K562 (cell line): Measurements from ENCODE around the gene EFCAB12. TPM values are rescaled to one million over a fixed set of nuclear protein-coding genes. Genes with fewer than 3 reads are reported as not detected.

ENCODE experiments used
- ATF1 ChIP-seq, 2 experiments: fragments of 450-650 bp in 1 of 2; IDR thresholded peaks; 2 replicates each; pipeline ENCODE4 v1.6.1; 2016; ENCODE audit warnings: missing compliant biosample characterization in 1 of 2, missing genetic modification characterization in 1 of 2
- E2F4 ChIP-seq: sonication (generic); formaldehyde crosslinking; IDR thresholded peaks from 2 replicates; pipeline ENCODE4 v1.8.0; 2022; ENCODE audit warnings: mild to moderate bottlenecking, low read depth, missing genetic modification reagents
- HIVEP1 ChIP-seq: fragments of 250-450 bp; sonication (Bioruptor Pico); IDR thresholded peaks from 2 replicates; pipeline ENCODE4 v1.4.0; 2020; ENCODE audit warnings: mild to moderate bottlenecking
- HMBOX1 ChIP-seq: sonication (generic); IDR thresholded peaks from 2 replicates; pipeline ENCODE4 v1.6.1; 2016
- LARP7 ChIP-seq: fragments of 450-650 bp; IDR thresholded peaks from 2 replicates; pipeline ENCODE4 v1.6.1; 2016
- PCBP1 ChIP-seq: fragments of 200-400 bp; formaldehyde crosslinking; IDR thresholded peaks from 2 replicates; pipeline ENCODE4 v1.6.1; 2018; ENCODE audit warnings: mild to moderate bottlenecking, low read depth, low read length; ENCODE audit not compliant: poor library complexity, severe bottlenecking
- PRDM10 ChIP-seq: fragments of 450-650 bp; IDR thresholded peaks from 2 replicates; pipeline ENCODE4 v1.6.1; 2018; ENCODE audit not compliant: partially characterized antibody
- PURB ChIP-seq: sonication (generic); formaldehyde crosslinking; IDR thresholded peaks from 2 replicates; pipeline ENCODE4 v1.9.0; 2021; ENCODE audit warnings: low read depth, mild to moderate bottlenecking, missing genetic modification reagents
- RBFOX2 ChIP-seq: fragments of 200-400 bp; formaldehyde crosslinking; IDR thresholded peaks from 2 replicates; pipeline ENCODE4 v1.6.1; 2017; ENCODE audit warnings: low read depth, mild to moderate bottlenecking, low read length, moderate library complexity
- SP2 ChIP-seq: IDR thresholded peaks from 2 replicates; pipeline ENCODE4 v1.6.1; 2011; ENCODE audit warnings: mild to moderate bottlenecking, low read depth, low read length, moderate library complexity; ENCODE audit not compliant: poor library complexity, severe bottlenecking; ENCODE audit errors: extremely low read depth
- ZNF785 ChIP-seq: fragments of 250-450 bp; sonication (Bioruptor Pico); IDR thresholded peaks from 2 replicates; pipeline ENCODE4 v1.4.0; 2020; ENCODE audit warnings: mild to moderate bottlenecking
- polyA plus RNA-seq, 8 experiments: library from polyadenylated mRNA; depleted of rRNA in 4 of 8; stranded (reverse) in 5 of 8; unstranded in 3 of 8; fragments of >200 nt; fragmentation: Nextera tagmentation in 2 of 8; fragmentation: Illumina TruSeq in 1 of 8; extraction: Ambion mirVana in 2 of 8; extraction: Trizol in 1 of 8; gene quantifications; 2 replicates each; pipeline versions ENCODE4 v1.2.1 to v1.2.3, GENCODE V29; 2011 to 2014; ENCODE audit warnings: inconsistent platforms in 1 of 8, missing spikeins in 1 of 8
- total RNA-seq, 7 experiments: library from RNA; depleted of rRNA in 6 of 7; stranded (reverse); fragments of >200 nt in 6 of 7; fragmentation: Illumina TruSeq in 2 of 7; extraction: Trizol in 2 of 7; gene quantifications; 2 replicates each; pipeline versions ENCODE4 v1.2.1 to v1.2.3, GENCODE V29; 2011 to 2021; ENCODE audit warnings: low replicate concordance in 1 of 7
- TF ChIP-seq, protein P1 (sequence below): sonication (generic); formaldehyde crosslinking; IDR thresholded peaks from 2 replicates; pipeline ENCODE4 v1.8.0; 2023; ENCODE audit warnings: missing genetic modification reagents, mild to moderate bottlenecking, borderline replicate concordance
- TF ChIP-seq, protein P2 (sequence below): fragments of 250-450 bp; sonication (Bioruptor Pico); IDR thresholded peaks from 2 replicates; pipeline ENCODE4 v1.5.0; 2021
- TF ChIP-seq, protein P3 (sequence below): fragments of 250-450 bp; sonication (Bioruptor Pico); IDR thresholded peaks from 2 replicates; pipeline ENCODE4 v1.5.0; 2021

Gene EFCAB12
- total and polyA plus RNA-seq, 9 of the 15 experiments (the other 6 are each of a cell fraction or from before 2014, with no cell fraction given): 0.08 to 0.95 (median 0.56) TPM; not detected in 1

- TF ChIP-seq SP2 (no peak), PURB (CRISPR knock-in tag) (no peak), LARP7 (no peak), HIVEP1 (CRISPR knock-in tag) (no peak), E2F4 (CRISPR knock-in tag) (no peak), RBFOX2 (no peak), ZNF785 (no peak), ATF1 (CRISPR knock-in tag; IDR thresholded peaks at IDR 0.05) (no peak), ATF1 (tag; IDR thresholded peaks at IDR 0.05) (no peak), HMBOX1 (no peak), PCBP1 (no peak), PRDM10 (peak; percentile 17)
- TF ChIP-seq, protein P1, sequence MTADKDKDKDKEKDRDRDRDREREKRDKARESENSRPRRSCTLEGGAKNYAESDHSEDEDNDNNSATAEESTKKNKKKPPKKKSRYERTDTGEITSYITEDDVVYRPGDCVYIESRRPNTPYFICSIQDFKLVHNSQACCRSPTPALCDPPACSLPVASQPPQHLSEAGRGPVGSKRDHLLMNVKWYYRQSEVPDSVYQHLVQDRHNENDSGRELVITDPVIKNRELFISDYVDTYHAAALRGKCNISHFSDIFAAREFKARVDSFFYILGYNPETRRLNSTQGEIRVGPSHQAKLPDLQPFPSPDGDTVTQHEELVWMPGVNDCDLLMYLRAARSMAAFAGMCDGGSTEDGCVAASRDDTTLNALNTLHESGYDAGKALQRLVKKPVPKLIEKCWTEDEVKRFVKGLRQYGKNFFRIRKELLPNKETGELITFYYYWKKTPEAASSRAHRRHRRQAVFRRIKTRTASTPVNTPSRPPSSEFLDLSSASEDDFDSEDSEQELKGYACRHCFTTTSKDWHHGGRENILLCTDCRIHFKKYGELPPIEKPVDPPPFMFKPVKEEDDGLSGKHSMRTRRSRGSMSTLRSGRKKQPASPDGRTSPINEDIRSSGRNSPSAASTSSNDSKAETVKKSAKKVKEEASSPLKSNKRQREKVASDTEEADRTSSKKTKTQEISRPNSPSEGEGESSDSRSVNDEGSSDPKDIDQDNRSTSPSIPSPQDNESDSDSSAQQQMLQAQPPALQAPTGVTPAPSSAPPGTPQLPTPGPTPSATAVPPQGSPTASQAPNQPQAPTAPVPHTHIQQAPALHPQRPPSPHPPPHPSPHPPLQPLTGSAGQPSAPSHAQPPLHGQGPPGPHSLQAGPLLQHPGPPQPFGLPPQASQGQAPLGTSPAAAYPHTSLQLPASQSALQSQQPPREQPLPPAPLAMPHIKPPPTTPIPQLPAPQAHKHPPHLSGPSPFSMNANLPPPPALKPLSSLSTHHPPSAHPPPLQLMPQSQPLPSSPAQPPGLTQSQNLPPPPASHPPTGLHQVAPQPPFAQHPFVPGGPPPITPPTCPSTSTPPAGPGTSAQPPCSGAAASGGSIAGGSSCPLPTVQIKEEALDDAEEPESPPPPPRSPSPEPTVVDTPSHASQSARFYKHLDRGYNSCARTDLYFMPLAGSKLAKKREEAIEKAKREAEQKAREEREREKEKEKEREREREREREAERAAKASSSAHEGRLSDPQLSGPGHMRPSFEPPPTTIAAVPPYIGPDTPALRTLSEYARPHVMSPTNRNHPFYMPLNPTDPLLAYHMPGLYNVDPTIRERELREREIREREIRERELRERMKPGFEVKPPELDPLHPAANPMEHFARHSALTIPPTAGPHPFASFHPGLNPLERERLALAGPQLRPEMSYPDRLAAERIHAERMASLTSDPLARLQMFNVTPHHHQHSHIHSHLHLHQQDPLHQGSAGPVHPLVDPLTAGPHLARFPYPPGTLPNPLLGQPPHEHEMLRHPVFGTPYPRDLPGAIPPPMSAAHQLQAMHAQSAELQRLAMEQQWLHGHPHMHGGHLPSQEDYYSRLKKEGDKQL (CRISPR knock-in tag): no peak
- TF ChIP-seq, protein P2, sequence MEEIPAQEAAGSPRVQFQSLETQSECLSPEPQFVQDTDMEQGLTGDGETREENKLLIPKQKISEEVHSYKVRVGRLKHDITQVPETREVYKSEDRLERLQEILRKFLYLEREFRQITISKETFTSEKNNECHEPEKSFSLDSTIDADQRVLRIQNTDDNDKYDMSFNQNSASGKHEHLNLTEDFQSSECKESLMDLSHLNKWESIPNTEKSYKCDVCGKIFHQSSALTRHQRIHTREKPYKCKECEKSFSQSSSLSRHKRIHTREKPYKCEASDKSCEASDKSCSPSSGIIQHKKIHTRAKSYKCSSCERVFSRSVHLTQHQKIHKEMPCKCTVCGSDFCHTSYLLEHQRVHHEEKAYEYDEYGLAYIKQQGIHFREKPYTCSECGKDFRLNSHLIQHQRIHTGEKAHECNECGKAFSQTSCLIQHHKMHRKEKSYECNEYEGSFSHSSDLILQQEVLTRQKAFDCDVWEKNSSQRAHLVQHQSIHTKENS (CRISPR knock-in tag): no peak
- TF ChIP-seq, protein P3, sequence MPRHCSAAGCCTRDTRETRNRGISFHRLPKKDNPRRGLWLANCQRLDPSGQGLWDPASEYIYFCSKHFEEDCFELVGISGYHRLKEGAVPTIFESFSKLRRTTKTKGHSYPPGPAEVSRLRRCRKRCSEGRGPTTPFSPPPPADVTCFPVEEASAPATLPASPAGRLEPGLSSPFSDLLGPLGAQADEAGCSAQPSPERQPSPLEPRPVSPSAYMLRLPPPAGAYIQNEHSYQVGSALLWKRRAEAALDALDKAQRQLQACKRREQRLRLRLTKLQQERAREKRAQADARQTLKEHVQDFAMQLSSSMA: no peak
Observed at GRCh38 chr3:129461022-129461421, 32.6 kb upstream of the EFCAB12 start (continued).
